ENCODE measurements around the gene CZIB.

The CZIB gene

GRCh38 chr1:53220171-53220961 is at the start of gene CZIB:
Gene CZIB (minus strand): TSS chr1:53220634. CDS start chr1:53220575, 59 bp downstream.
- in situ Hi-C loops (cut with MboI; ENCODE audit: low sequenced_read_pairs): no loop called here

GRCh38 chr1:53270107-53270506 is 49.7 kb upstream of the CZIB start:
- in situ Hi-C loops (cut with MboI; ENCODE audit: low sequenced_read_pairs): no loop called here

GRCh38 chr1:53267761-53268160 is 47.3 kb upstream of the CZIB start:
- in situ Hi-C loops (cut with MboI; ENCODE audit: low sequenced_read_pairs): no loop called here

- in situ Hi-C loops (cut with MboI; ENCODE audit: low sequenced_read_pairs): no loop called here
Observed at GRCh38 chr1:53266038-53266437, 45.6 kb upstream of the CZIB start.

- in situ Hi-C loops (cut with MboI; ENCODE audit: low sequenced_read_pairs): no loop called here
Observed at GRCh38 chr1:53265581-53265980, 45.1 kb upstream of the CZIB start.

GRCh38 chr1:53264048-53264447 is 43.6 kb upstream of the CZIB start:
- in situ Hi-C loops (cut with MboI; ENCODE audit: low sequenced_read_pairs): no loop called here

GRCh38 chr1:53262000-53262399 is 41.6 kb upstream of the CZIB start:
- in situ Hi-C loops (cut with MboI; ENCODE audit: low sequenced_read_pairs): no loop called here

GRCh38 chr1:53260631-53261247 is 40.3 kb upstream of the CZIB start:
- in situ Hi-C loops (cut with MboI; ENCODE audit: low sequenced_read_pairs): no loop called here

- in situ Hi-C loops (cut with MboI; ENCODE audit: low sequenced_read_pairs): no loop called here
Observed at GRCh38 chr1:53259932-53260331, 39.5 kb upstream of the CZIB start.

- in situ Hi-C loops (cut with MboI; ENCODE audit: low sequenced_read_pairs): no loop called here
Observed at GRCh38 chr1:53258216-53258615, 37.8 kb upstream of the CZIB start.

GRCh38 chr1:53257454-53258081 is 37.1 kb upstream of the CZIB start:
- in situ Hi-C loops (cut with MboI; ENCODE audit: low sequenced_read_pairs): no loop called here

- in situ Hi-C loops (cut with MboI; ENCODE audit: low sequenced_read_pairs): no loop called here
Observed at GRCh38 chr1:53256511-53257453, 36.3 kb upstream of the CZIB start.

- in situ Hi-C loops (cut with MboI; ENCODE audit: low sequenced_read_pairs): no loop called here
Observed at GRCh38 chr1:53255031-53255430, 34.6 kb upstream of the CZIB start.

- in situ Hi-C loops (cut with MboI; ENCODE audit: low sequenced_read_pairs): no loop called here
Observed at GRCh38 chr1:53254011-53254640, 33.7 kb upstream of the CZIB start.

GRCh38 chr1:53250325-53250724 is 29.9 kb upstream of the CZIB start:
- in situ Hi-C loops (cut with MboI; ENCODE audit: low sequenced_read_pairs): no loop called here

GRCh38 chr1:53249706-53250105 is 29.3 kb upstream of the CZIB start:
- in situ Hi-C loops (cut with MboI; ENCODE audit: low sequenced_read_pairs): no loop called here

GRCh38 chr1:53246261-53247134 is 26.1 kb upstream of the CZIB start:
- in situ Hi-C loops (cut with MboI; ENCODE audit: low sequenced_read_pairs): no loop called here

GRCh38 chr1:53244141-53244540 is 23.7 kb upstream of the CZIB start:
- in situ Hi-C loops (cut with MboI; ENCODE audit: low sequenced_read_pairs): no loop called here

GRCh38 chr1:53242381-53242780 is 21.9 kb upstream of the CZIB start:
- in situ Hi-C loops (cut with MboI; ENCODE audit: low sequenced_read_pairs): no loop called here

- in situ Hi-C loops (cut with MboI; ENCODE audit: low sequenced_read_pairs): no loop called here
Observed at GRCh38 chr1:53241828-53242227, 21.4 kb upstream of the CZIB start.

All from hTERT RPE-1 (cell line).